ENCODE results near the gene AGBL4. TPM values are rescaled to one million over a fixed set of nuclear protein-coding genes. Genes with fewer than 3 reads are reported as not detected.
"Not testable (repeated sequence)": the region's sequence is repeated elsewhere in the genome, so short reads cannot be mapped to it uniquely, and the experiment has no call there.

AGBL4 gene
- total RNA-seq, 1 donor from 2014 or later: 0.52 TPM

DNA sequence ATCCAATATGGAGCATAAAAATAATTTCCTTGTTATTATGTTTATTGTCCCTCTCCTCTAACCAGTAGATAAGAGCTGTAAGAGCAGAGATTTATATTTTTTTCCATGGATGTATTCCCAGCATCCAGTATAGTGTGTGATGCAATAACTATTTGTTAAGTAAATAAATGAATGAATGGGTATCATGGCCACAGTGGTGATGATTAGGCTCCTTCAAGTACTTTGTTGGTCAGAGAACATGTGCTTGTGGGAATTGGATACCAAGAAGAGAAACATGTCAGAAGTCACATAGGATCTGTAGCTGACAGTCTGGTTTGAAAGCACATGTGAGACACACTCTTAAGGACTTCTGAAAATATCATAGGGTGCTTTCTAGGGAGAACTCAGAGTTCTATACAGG, 588.5 kb downstream of the AGBL4 start:
- DNase-seq (ENCODE audit: low spot score): no peak

DNA sequence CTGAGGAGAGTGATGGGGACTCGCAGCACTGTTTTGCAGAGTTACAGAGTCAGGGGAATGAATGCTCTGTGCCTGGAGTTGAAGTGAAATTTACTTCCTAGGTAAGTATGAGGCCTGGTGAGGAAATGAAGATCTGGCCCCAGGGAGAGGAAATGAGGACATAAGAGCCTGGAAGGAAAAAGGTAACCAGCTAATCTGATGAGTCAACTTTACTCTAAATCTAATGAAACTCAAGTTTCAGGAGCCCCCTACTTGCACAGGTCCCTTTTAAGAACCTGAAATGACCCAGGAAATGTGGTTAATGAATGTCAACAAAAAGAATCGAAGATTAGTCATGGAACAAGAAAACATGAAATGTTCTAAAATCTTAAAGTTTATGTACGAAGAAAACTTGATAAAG, 599.0 kb downstream of the AGBL4 start:
- DNase-seq (ENCODE audit: low spot score): no peak

DNA sequence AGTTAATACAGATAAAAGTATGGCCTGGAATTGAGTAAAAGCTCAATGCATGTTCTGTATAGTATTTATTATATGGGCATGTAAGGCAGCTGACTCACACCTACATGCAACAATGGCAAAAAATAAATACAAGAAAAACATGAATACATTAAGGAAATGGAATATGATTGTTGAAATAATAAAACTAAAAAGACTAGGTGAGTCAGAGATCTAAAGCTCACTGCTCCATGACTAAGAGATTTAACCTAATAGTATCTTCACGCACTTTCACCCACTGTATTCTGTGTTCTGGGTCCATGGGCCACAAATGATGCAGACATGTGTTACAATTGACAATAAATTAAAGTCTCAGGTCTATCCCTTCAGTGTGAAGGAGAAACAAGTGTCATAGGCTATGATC, 607.0 kb downstream of the AGBL4 start:
- DNase-seq (ENCODE audit: low spot score): no peak

DNA sequence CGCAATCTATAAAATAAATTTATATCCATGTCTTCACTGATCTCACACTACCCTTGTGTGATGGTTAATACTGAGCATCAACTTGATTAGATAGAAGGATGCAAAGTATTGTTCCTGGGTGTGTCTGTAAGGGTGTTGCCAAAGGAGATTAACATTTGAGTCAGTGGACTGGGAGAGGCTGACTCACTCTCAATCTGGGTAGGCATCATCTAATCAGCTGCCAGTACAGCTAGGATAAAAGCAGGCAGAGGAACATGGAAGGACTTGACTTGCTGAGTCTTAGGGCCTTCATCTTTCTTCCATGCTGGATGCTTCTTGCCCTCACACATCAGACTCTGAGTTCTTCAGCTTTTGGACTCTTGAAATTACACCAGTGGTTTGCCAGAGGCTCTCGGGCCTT, 615.4 kb downstream of the AGBL4 start:
- no peak for DNase-seq (ENCODE audit: low spot score)

DNA sequence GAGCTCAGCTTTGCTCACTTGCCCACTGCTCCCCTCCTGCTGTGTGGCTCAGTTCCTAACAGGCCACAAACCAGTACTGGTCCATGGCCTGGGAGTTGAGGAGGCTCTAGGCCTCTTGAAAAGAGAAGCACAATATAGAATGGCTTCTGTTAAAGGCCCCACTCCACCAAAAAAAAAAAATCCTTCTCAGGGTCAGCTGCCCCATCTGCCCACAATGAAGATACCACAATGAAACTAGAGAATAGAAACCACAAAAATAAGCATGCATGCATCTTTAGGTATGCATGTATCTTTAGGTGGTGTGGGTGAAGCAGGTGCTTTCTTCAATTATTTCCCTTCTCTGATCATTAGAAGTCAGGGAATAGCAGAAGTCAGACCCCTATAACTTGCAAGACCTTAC, 626.7 kb downstream of the AGBL4 start:
- no peak for DNase-seq (ENCODE audit: low spot score)

DNA sequence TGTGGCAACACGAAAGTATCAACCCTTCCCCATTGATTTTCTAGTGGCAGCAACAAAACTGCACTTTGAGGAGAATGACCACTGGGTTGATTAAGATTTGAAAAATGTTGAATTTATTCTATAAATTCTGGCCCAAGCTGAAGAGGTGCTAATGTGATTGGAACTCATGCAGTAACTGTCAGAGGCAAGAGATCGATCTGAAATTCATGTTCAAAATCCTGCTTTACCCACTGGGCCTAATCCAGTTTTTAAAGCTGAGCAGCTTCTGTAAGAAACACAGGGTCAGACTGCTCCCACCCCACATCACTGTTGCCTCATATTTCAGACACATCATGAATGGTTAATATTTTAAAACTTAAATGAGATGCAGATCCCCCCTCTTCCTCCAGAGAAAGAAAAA, 629.6 kb downstream of the AGBL4 start:
- no peak for DNase-seq (ENCODE audit: low spot score)

DNA sequence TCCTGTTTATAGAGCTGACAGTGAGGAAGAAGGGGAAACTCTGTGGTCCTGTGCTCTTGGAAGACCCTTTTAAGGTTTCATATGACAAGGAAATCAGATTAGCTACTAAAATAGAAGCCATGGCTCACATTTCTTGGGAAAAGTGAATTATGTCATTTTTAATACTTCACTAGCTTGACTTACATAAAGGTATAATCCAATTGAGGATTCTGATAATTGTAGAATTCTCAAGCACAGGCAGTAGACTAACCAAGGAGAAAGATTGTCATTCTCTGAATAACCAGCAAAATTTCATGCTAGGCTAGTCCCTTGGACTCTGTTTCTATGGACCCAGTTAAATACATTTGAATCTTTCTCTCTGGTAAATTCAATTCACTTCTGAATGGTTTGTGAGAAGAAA, 634.1 kb downstream of the AGBL4 start:
- DNase-seq (ENCODE audit: low spot score): no peak

DNA sequence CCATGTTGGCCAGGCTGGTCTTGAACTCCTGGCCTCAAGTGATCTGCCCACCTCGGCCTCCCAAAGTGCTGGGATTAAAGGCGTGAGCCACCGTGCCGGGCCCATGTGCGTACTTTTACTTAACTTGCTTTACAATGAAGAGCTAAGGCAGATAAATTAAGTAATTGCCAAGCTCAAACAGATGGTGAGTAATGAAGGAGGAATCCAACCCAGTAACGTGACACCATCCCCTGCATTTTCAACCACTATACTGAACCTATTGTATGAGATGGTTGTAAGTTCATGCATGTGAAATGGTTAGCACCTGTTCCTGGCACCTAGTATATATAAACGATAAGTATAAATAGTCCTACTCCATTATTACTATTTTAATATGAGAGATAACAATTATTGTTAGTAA, 659.1 kb downstream of the AGBL4 start:
- no peak for DNase-seq (ENCODE audit: low spot score)

DNA sequence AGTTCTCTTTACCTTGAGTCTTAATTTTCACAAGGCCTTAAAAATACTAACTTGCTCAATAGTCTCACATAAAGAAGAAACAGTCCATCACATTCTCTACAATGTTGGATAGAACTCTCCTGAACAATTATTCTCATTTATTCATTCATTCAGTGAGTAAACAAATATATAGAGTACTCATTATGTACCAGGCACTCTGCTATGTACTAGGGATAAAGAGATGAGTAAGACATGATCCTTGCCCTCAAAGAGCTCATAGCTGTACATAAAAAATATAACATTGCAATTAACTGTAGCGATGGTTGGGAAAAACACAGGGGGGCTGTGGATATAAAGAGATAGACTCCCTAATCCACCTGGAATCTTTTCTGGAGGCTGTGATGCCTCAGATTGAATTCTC, 660.1 kb downstream of the AGBL4 start:
- DNase-seq (ENCODE audit: low spot score): no peak

DNA sequence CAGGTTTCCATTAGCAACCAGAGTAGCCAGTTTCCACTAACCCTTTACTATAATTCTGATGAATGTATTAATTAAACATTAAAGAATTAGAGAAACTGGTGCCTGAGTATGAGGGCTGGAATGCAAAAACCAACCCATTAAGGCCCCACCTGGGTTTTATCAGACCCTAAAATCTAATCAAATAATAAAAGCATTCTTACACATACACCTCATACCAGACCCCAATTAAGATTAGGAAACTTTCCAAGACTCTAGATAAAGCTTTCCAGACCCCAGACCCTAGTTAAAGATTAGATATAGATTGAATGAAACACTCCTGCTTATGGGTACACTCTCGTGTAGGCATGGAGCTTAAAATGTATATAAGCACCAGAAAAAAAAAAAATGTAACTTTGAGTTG, 665.7 kb downstream of the AGBL4 start:
- DNase-seq (ENCODE audit: low spot score): no peak

DNA sequence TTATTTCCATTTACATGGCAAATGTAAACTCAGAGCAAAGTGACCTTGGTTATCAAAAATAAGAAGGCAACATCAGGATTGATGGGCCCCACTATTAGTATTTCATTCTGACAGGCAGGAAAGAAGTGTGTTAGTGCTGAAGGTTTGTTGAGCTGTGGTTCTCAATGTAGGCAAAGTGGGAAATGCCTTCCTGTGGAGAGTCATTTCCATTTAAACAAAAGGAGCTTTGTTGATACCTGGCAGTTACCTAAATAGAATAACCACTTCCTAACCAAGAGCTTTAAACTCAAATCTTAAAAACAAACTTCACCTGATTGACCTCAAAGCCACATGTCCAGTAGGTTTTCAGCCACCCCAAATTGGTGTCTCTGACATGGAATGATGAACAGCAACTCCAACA, 667.2 kb downstream of the AGBL4 start:
- DNase-seq (ENCODE audit: low spot score): no peak

DNA sequence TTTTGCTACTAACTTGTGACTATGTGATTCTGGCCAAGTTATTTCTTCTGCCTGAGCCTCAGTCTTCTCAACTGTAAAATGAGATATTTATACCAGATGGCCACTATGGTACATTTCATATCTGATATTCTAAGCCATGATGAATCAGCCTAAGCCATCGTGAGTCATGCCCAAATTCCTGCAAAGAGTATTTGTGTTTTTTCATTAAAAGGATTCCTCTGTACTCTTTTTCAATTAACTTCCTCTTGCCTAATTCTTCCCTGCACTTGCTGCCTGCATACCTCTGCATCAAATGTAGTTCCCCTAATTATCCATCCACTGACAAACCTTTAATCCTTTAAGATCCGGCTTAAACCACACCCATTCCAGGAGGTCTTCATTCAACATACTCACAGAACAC, 672.0 kb downstream of the AGBL4 start:
- DNase-seq (ENCODE audit: low spot score): no peak

DNA sequence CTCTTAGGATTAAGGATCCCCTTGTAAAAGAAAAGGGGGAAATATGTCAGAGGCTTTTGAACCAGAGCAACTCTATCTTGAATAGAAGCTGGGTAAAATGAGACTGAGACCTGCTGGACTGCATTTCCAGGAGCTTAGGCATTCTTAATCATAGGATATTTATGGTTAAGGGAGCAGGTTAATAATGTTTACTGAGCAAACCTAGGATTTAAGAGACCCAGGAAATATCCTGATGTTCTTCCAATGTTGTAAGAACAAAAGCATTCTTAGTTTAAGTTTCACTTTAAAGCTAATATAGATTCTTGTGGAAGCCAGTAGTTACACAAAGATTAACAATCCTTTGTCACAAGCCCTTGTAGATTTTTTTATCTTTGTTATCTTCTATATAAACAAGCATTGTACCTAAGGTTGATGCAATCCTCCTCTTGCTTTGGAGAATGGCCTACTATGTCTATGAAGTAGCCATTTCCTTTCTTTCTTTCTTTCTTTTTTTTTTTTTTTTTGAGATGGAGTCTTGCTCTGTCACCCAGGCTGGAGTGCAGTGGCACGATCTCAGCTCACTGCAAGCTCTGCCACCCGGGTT, 676.9 kb downstream of the AGBL4 start:
- no peak for DNase-seq (ENCODE audit: low spot score)

DNA sequence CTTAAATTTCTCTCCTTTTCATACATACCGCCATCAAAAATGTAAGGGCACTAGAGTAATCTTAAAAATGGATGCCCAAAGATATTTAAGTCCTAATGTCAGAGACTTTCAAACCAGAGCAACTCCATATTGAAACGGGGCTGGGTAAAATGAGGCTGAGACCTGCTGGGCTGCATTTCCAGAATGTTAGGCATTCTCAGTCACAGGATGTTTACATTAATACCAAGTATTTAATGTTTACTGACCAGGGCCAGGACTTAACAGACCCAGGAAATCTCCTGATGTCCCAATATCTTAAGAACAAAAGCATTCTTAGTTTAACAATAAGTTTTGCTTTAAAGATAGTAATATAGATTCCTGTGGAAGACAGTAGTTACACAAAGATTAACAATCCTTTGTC, 683.2 kb downstream of the AGBL4 start:
- no peak for DNase-seq (ENCODE audit: low spot score)

DNA sequence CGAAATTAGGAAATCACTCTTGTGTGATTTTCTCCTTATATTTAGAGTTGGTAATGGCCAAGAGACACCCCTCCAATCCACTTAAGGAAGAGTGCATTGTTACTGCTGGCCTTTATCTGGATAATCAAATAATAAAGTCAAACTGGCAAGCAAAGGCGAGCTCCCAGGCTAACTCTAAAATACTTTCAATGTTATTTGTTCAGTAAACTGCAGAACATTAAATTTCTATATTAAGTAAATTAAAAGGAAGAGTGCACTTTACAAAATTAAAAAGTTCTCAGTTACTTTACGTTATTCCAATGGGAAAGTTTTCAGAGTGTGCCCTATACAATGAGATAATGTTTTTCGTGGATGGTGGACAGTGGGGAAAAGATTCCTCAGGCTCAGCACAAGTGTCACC, 684.7 kb downstream of the AGBL4 start:
- DNase-seq (ENCODE audit: low spot score): no peak

DNA sequence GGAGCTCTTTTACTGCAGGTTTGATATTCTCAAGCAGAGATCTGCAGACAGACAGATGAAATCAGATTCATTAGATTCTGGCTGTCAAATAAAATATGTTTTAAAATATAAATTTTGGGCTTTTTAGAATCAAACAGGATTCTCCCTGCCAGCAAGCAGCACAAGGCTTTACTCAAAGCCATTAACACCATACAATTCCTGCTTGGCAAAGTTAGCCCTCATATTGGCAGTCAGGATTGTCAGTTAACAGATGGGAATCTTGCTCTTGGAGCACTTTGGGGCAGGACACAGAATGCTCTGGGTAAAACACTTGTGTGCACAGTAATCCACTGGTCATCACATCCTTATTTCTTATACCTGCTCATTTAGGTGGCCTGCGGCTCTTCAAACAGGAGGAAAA, 686.5 kb downstream of the AGBL4 start:
- DNase-seq (ENCODE audit: low spot score): no peak

DNA sequence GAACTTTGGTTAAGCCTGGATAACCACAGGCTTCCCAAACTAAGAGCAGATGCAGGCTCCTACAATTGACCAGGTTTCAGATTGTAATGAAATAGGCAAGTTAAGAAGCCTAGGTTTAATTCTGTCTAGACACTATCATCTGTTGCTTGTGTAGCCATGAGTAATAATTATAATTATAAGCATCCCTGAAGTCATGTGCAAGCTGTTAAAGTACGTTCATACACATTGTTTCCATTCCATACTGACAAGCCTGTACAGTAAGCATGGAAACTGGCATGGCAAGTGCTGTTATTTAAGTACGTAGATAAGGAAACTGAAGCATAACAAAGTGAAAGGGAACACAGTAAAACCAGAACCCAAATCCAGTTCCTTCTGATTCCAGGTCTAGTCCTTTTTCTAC, 689.8 kb downstream of the AGBL4 start:
- DNase-seq (ENCODE audit: low spot score): no peak

DNA sequence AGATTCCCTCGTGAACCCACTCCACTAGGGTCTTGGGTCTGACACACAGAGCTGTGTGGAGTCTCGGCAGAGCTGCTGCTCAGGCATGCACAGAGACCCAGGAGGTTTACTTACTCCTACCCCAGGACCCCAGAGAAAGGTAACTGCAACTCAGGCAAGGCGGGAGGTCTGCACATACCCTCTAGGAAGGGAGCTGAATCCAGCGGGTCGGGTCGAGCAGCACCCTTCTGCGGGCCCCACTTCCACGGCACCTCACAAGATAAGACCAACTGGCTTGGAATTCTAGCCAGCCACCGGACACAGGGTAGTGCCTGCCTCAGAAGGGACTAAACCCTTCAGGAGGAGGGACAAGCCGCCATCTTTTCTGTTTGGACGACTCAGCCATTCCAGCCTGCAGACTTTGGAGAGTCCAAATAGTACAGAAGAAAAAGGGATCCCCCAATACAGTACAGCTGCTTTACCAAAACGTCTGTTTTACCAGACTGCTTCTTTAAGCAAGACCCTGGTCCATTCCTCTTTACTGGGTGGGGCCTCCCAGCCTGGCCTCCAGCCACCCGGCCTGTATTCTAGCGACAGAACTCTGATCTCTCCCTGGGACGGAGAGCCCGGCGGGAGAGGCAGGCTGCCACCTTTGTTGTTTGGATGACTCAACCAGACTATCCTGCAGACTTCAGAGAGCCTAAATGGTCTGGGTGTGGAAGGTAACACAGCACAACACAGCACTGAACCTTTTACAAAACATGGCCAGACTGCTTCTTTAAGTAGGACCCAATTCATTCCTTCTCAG, 692.5 kb downstream of the AGBL4 start:
- DNase-seq (ENCODE audit: low spot score): no peak

DNA sequence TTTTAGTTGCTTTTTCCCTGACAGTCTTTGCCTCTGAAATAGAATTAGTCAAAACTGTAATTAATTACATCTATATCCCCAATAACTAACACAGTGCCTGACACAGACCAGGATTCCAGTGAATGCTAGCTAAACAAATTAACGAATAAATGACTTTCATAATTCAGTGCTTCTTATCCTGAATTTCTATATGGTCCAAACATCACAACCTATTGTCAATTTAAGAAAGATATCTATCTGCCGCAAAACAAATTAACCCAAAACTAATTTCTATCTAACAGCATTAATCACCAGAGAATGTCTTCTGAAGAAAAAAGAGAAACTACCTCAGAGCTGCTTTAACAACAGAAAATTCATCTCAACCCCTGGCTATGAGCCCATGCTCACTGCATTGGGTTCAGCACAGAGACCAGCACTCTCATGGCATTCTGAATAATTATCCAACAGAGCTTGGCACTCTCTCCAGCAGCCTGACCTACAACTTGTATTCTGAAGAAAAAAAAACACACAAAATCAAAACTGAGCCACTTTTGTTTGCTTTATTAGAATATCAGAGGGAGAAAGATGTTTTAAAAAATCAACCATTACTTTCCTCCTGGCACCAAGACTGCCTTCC, 699.7 kb downstream of the AGBL4 start:
- no peak for DNase-seq (ENCODE audit: low spot score)

DNA sequence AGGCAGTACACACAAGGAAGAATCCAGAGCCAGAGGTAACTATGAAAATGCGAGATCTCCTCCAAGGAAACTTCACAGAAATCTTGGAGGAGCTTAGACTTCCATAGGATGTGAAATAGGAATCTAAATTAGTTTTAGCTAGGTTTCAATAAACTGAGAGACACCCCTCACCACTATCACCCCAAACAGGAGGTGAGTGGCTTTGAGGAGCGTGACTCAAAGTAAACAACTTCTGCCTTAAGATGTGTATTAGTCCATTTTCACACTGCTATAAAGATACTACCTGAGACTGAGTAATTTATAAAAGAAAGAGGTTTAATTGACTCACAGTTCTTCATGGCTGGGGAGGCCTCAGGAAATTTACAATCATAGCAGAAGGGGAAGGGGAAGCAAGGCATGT, 703.3 kb downstream of the AGBL4 start:
- DNase-seq (ENCODE audit: low spot score): not testable (repeated sequence)

DNA sequence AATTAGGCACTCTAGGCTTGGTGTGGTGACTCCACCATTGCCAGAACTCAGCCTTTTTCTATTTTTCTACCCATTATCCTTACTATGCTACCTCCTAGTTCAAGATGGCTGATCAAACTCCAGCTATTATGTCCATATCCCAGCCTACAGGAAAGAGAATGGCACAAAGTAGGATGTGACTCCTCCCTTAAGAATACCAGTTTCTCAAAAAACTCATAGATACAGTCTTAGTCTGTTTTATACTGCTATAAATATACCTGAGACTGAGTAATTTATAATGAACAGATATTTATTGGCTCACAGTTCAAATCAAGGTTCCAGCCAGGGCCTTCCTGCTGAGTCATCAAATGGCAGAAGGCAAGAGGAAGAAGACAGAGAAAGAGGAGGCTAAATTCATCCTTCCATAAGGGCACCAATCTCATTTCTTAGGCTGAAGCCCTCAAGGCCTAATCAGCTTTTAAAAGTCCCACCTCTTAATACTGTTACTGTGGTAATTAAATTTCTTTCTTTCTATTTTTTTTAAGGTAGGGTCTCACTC, 704.3 kb downstream of the AGBL4 start:
- DNase-seq (ENCODE audit: low spot score): no peak

DNA sequence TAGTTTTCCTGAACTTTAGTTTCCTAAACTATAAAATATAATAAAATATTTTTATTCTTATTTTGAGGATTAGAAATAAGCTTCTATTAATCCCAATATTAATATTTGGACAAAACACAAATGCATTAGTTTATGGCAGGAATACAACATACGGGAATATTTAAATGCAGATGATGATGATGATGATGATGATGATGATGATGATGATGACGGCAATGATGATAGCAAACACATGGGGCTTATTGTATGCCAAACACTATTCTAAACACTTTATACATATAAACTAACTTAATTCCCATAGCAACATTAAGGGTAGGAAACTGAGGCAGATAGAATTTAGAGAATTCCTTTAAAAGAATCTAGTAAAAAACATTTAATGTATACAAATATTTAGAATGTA, 705.5 kb downstream of the AGBL4 start:
- DNase-seq (ENCODE audit: low spot score): no peak

DNA sequence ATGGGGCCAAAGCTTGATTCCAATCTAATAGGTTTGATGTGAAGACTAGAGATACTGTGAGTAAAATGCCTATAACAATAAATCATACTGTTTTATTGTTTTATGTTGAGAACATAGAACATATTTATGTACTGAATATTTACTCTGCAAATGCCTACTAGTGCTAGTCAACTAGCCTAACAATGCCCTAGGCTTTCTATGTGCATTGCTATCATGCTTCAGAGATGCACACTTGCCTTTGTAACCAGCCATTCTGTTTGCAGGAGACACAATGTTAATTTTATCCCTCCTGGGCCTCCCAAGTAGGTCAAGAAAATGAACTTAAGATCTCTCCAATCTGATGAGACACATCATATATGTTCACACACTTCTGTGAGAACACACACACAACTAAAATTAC, 716.3 kb downstream of the AGBL4 start:
- no peak for DNase-seq (ENCODE audit: low spot score)

Measured in mucosa of gallbladder (tissue), 1 donor.